ENCODE data around the gene PAPLN. TPM values are rescaled to one million over a fixed set of nuclear protein-coding genes. Genes with fewer than 3 reads are reported as not detected.

Gene PAPLN
- polyA plus RNA-seq, 3 donors = 0.58 to 2.8 (median 0.73) TPM

- H3K36me3 ChIP-seq (replicated peaks in 1 of 2; ENCODE audit: control insufficient read depth in 1 of 2, insufficient read depth in 2 of 2, low read length in 2 of 2) = peaks cover 80 to 99% of the 10 kb centered on the region in 2 donors
Observed at GRCh38 chr14:73223049-73223448, 14.3 kb upstream of the PAPLN start.

GRCh38 chr14:73225496-73225895 lies 11.8 kb upstream of the PAPLN start:
- WGBS (ENCODE audit: insufficient coverage) = no CpG with 5 or more reads among the region's 4 CpGs
- H3K36me3 Mint-ChIP-seq = peaks cover 74 to 87% of the 10 kb centered on the region in 2 donors
- intact Hi-C loops (cut with micrococcal nuclease) = no loop called here

More at GRCh38 chr14:73223049-73223448, 14.3 kb upstream of the PAPLN start:
- WGBS (ENCODE audit: insufficient coverage) = 84% methylated on average over 4 of the region's 5 CpGs
- Mint-ChIP-seq H3K27ac (peak overlapping the region in 4 of 7 donors; percentile 42 to 58 (median 46)), H3K27me3 (ENCODE audit: low read depth in 3 of 3) (no peaks in the 10 kb centered on the region), H3K9me3 (no peaks in the 10 kb centered on the region), H3K4me1 (peaks cover under 1% of the 10 kb centered on the region), H3K4me3 (no peak overlapping the region), H3K36me3 (peaks cover 84 to 96% of the 10 kb centered on the region in 2 donors)
- H3K9me3 ChIP-seq (replicated peaks in 1 of 2; ENCODE audit: control insufficient read depth in 1 of 2, insufficient read depth in 1 of 2, low read length in 2 of 2) = no peaks in the 10 kb centered on the region
- H4K20me1 ChIP-seq (ENCODE audit: insufficient read depth, low read length) = peaks cover 95% of the 10 kb centered on the region
- intact Hi-C loops (cut with micrococcal nuclease) = no loop called here
- no peak overlapping the region for H3K4me3 ChIP-seq (replicated peaks in 1 of 3; ENCODE audit: low read depth in 2 of 3, low read length in 3 of 3)
- TF ChIP-seq CTCF (IDR thresholded peaks at IDR 0.05) = no peak
- peak overlapping the region in 1 of 2 donors; percentile 20 for H3K27ac ChIP-seq (ENCODE audit: low read depth in 1 of 2, low read length in 2 of 2)
- H3K9ac ChIP-seq (ENCODE audit: insufficient read depth, low read length, poor library complexity, severe bottlenecking) = no peak overlapping the region
- H3K4me2 ChIP-seq (replicated peaks; ENCODE audit: extremely low read depth, low read length, poor library complexity, severe bottlenecking) = no peak overlapping the region
- no peak overlapping the region for H2AFZ ChIP-seq (ENCODE audit: insufficient read depth, low read depth, low read length, poor library complexity, severe bottlenecking)
- no peaks in the 10 kb centered on the region for H3K4me1 ChIP-seq (ENCODE audit: control insufficient read depth in 1 of 2, insufficient read depth in 2 of 2, low read length in 2 of 2)
- no peaks in the 10 kb centered on the region for H3K27me3 ChIP-seq (ENCODE audit: control insufficient read depth in 2 of 2, insufficient read depth in 2 of 2, low read length in 2 of 2)
- H3K79me2 ChIP-seq (ENCODE audit: insufficient read depth, low read length) = peaks cover 3% of the 10 kb centered on the region
- DNase-seq = no peak

More at GRCh38 chr14:73225496-73225895, 11.8 kb upstream of the PAPLN start:
- H3K4me3 ChIP-seq (replicated peaks in 1 of 3; ENCODE audit: low read depth in 2 of 3, low read length in 3 of 3) = no peak overlapping the region
- H3K79me2 ChIP-seq (ENCODE audit: insufficient read depth, low read length) = no peaks in the 10 kb centered on the region
- Mint-ChIP-seq H3K27me3 (ENCODE audit: low read depth in 3 of 3) (peaks cover 0 to 1% (median 0%) of the 10 kb centered on the region in 3 donors), H3K27ac (no peak overlapping the region), H3K9me3 (peaks cover 0 to 2% (median 0%) of the 10 kb centered on the region in 7 donors), H3K4me3 (no peak overlapping the region), H3K4me1 (peaks cover 5% of the 10 kb centered on the region)
- no peak overlapping the region for H2AFZ ChIP-seq (ENCODE audit: insufficient read depth, low read depth, low read length, poor library complexity, severe bottlenecking)
- H3K36me3 ChIP-seq (replicated peaks in 1 of 2; ENCODE audit: control insufficient read depth in 1 of 2, insufficient read depth in 2 of 2, low read length in 2 of 2) = peaks cover 64 to 89% of the 10 kb centered on the region in 2 donors
- H3K9me3 ChIP-seq (replicated peaks in 1 of 2; ENCODE audit: control insufficient read depth in 1 of 2, insufficient read depth in 1 of 2, low read length in 2 of 2) = no peaks in the 10 kb centered on the region
- H3K9ac ChIP-seq (ENCODE audit: insufficient read depth, low read length, poor library complexity, severe bottlenecking) = no peak overlapping the region
- DNase-seq = no peak
- peaks cover 76% of the 10 kb centered on the region for H4K20me1 ChIP-seq (ENCODE audit: insufficient read depth, low read length)
- no peaks in the 10 kb centered on the region for H3K27me3 ChIP-seq (ENCODE audit: control insufficient read depth in 2 of 2, insufficient read depth in 2 of 2, low read length in 2 of 2)
- H3K4me1 ChIP-seq (ENCODE audit: control insufficient read depth in 1 of 2, insufficient read depth in 2 of 2, low read length in 2 of 2) = no peaks in the 10 kb centered on the region
- H3K27ac ChIP-seq (ENCODE audit: low read depth in 1 of 2, low read length in 2 of 2) = no peak overlapping the region
- no peak overlapping the region for H3K4me2 ChIP-seq (replicated peaks; ENCODE audit: extremely low read depth, low read length, poor library complexity, severe bottlenecking)
- no peak for TF ChIP-seq CTCF (IDR thresholded peaks at IDR 0.05)
